B cell (primary cell): ENCODE measurements around the gene RETREG1. TPM values are rescaled to one million over a fixed set of nuclear protein-coding genes. Genes with fewer than 3 reads are reported as not detected.

Experiments
- ATAC-seq: fragments of 200-7000 bp; cut with Tn5 transposase; one replicate; pipeline ENCODE4 v1.10.0; 2021; ENCODE audit warnings: low read depth, mild to moderate bottlenecking, moderate number of reproducible peaks, moderate library complexity
- CTCF ChIA-PET: fragments of 350-600 bp; sonication (Branson Sonifier 250); formaldehyde crosslinking; loops from one replicate; lab custom pipeline; 2021; ENCODE audit warnings: antibody characterized with exemption, inconsistent platforms; lab: Charles Lee
- POLR2A ChIA-PET: fragments of 350-600 bp; sonication (Branson Sonifier 250); formaldehyde crosslinking; loops from one replicate; lab custom pipeline; 2021; ENCODE audit warnings: antibody characterized with exemption; lab: Charles Lee
- DNase-seq: peaks from one replicate; pipeline ENCODE4 v3.0.0; 2013
- H2AFZ ChIP-seq: 2 replicates; pipeline ENCODE4 v1.6.1; 2012; ENCODE audit warnings: mild to moderate bottlenecking, low read depth, low read length; ENCODE audit not compliant: insufficient read depth, poor library complexity, severe bottlenecking
- H3K27ac ChIP-seq, 2 donors: 1 replicate in 1 of 2; 2 replicates in 1 of 2; pipeline ENCODE4 v1.5.1; 2012 to 2013; ENCODE audit warnings: low read length in 2 of 2, mild to moderate bottlenecking in 2 of 2, moderate library complexity in 1 of 2
- H3K27me3 ChIP-seq, 4 experiments: fragments of 200-600 bp in 1 of 4; sonication (generic) in 1 of 4; replicated peaks in 1 of 4; 1 replicate in 2 of 4; 2 replicates in 2 of 4; pipeline versions ENCODE4 v1.6.1 to v1.7.0; 2013 to 2016; ENCODE audit warnings: low read length in 3 of 4, mild to moderate bottlenecking in 2 of 4, mixed read lengths in 1 of 4, moderate library complexity in 1 of 4; ENCODE audit not compliant: insufficient read depth in 4 of 4, control insufficient read depth in 3 of 4; ENCODE audit errors: control extremely low read depth in 1 of 4
- H3K36me3 ChIP-seq, 2 experiments: replicated peaks in 1 of 2; 1 replicate in 1 of 2; 2 replicates in 1 of 2; pipeline versions ENCODE4 v1.6.1 to v1.7.1; 2013; ENCODE audit warnings: low read length in 1 of 2; ENCODE audit not compliant: insufficient read depth in 2 of 2, control insufficient read depth in 1 of 2; ENCODE audit errors: control extremely low read depth in 1 of 2, extremely low read depth in 1 of 2
- H3K4me1 ChIP-seq, 2 donors: fragments of 200-600 bp in 1 of 2; sonication (generic) in 1 of 2; 1 replicate in 1 of 2; 2 replicates in 1 of 2; pipeline versions ENCODE4 v1.5.1 to v1.6.1; 2013 to 2017; ENCODE audit warnings: low read length in 2 of 2; ENCODE audit not compliant: control insufficient read depth in 2 of 2, insufficient read depth in 2 of 2
- H3K4me2 ChIP-seq: replicated peaks from 2 replicates; pipeline ENCODE3; 2012; ENCODE audit warnings: mild to moderate bottlenecking, low read depth, low read length; ENCODE audit not compliant: poor library complexity, severe bottlenecking
- H3K4me3 ChIP-seq, 5 experiments: fragments of 200-600 bp in 1 of 5; sonication (generic) in 1 of 5; 1 replicate in 3 of 5; 2 replicates in 2 of 5; pipeline versions ENCODE4 v1.5.1 to v1.7.0; 2011 to 2016; ENCODE audit warnings: low read length in 4 of 5, mild to moderate bottlenecking in 4 of 5, low read depth in 2 of 5, control low read depth in 1 of 5, moderate library complexity in 1 of 5; ENCODE audit not compliant: insufficient read depth in 1 of 5; ENCODE audit errors: control extremely low read depth in 1 of 5, extremely low read depth in 1 of 5
- H3K79me2 ChIP-seq: fragments of 200-600 bp; sonication (generic); one replicate; pipeline ENCODE4 v1.6.0; 2016; ENCODE audit warnings: low read length; ENCODE audit not compliant: control insufficient read depth, insufficient read depth
- H3K9ac ChIP-seq: fragments of 200-600 bp; sonication (generic); 2 replicates; pipeline ENCODE4 v1.6.1; 2017; ENCODE audit warnings: mild to moderate bottlenecking, low read length, moderate library complexity
- H3K9me3 ChIP-seq, 3 donors: one replicate each; pipeline versions ENCODE4 v1.6.1 to v1.7.1; 2013; ENCODE audit warnings: low read length in 2 of 3; ENCODE audit not compliant: control insufficient read depth in 2 of 3, insufficient read depth in 1 of 3; ENCODE audit errors: control extremely low read depth in 1 of 3
- H4K20me1 ChIP-seq: 2 replicates; pipeline ENCODE4 v1.6.0; 2012; ENCODE audit warnings: mild to moderate bottlenecking, low read length; ENCODE audit not compliant: insufficient read depth, control insufficient read depth, poor library complexity, severe bottlenecking
- H3K27ac Mint-ChIP-seq: one replicate; pipeline ENCODE4 v1.8.0; 2021; ENCODE audit warnings: mixed read lengths
- H3K27me3 Mint-ChIP-seq: one replicate; pipeline ENCODE4 v1.8.0; 2021; ENCODE audit warnings: mixed read lengths
- H3K4me1 Mint-ChIP-seq: one replicate; pipeline ENCODE4 v1.8.0; 2021; ENCODE audit warnings: mixed read lengths
- H3K4me3 Mint-ChIP-seq: one replicate; pipeline ENCODE4 v1.8.0; 2021; ENCODE audit warnings: mixed read lengths
- H3K9me3 Mint-ChIP-seq: one replicate; pipeline ENCODE4 v1.8.0; 2022; ENCODE audit warnings: mixed read lengths; ENCODE audit not compliant: insufficient read depth
- CTCF ChIP-seq: fragments of 200-600 bp; IDR thresholded peaks from one replicate; pipeline ENCODE4 v1.8.0; 2022; ENCODE audit warnings: antibody characterized with exemption, mild to moderate bottlenecking
- EZH2 ChIP-seq: IDR thresholded peaks from 2 replicates; pipeline ENCODE4 v1.6.1; 2012; ENCODE audit warnings: borderline replicate concordance, low read depth, mild to moderate bottlenecking, moderate library complexity, low read length; ENCODE audit not compliant: insufficient read depth, poor library complexity, severe bottlenecking
- WGBS: methylation state at CpG from one replicate; pipeline ENCODE4 v1.1.5; 2013; ENCODE audit warnings: missing lambda C conversion rate; ENCODE audit not compliant: insufficient coverage; 5-methylcytosine and 5-hydroxymethylcytosine counted together
- intact Hi-C: fragments of 100-400 bp; cut with micrococcal nuclease; formaldehyde crosslinking; loops from one replicate; pipeline ENCODE4 v1.10.0; 2022
- polyA plus RNA-seq: library from polyadenylated mRNA; depleted of rRNA; stranded (reverse); fragments of >200 nt; gene quantifications from 2 replicates; pipeline ENCODE4 v1.2.3, GENCODE V29; 2012
- total RNA-seq, 2 donors: library from RNA; stranded (reverse); fragments of 120-200 nt in 1 of 2; gene quantifications; 1 replicate in 1 of 2; 2 replicates in 1 of 2; pipeline versions ENCODE4 v1.2.3 to v1.2.4, GENCODE V29; 2013 to 2022

The RETREG1 gene
- total and polyA plus RNA-seq, 2 donors (not counting 1 experiment from before 2014, with no cell fraction given) = 5.1 to 12.9 TPM

- intact Hi-C loops = no loop called here
- Histone ChIP-seq H3K27ac (no peak overlapping the region), H4K20me1 (no peaks in the 10 kb centered on the region), H3K9me3 (no peaks in the 10 kb centered on the region), H2AFZ (no peak overlapping the region), H3K4me3 (no peak overlapping the region), H3K4me1 (no peaks in the 10 kb centered on the region), H3K9ac (no peak overlapping the region), H3K27me3 (no peaks in the 10 kb centered on the region), H3K36me3 (no peaks in the 10 kb centered on the region), H3K79me2 (no peaks in the 10 kb centered on the region), H3K4me2 (no peak overlapping the region)
- Mint-ChIP-seq H3K4me1 (no peaks in the 10 kb centered on the region), H3K27me3 (peaks cover 10% of the 10 kb centered on the region), H3K4me3 (no peak overlapping the region), H3K9me3 (no peaks in the 10 kb centered on the region), H3K27ac (no peak overlapping the region)
- WGBS = 76% methylated on average over 4 of the region's 4 CpGs
- CTCF ChIA-PET = no interaction called here
- no peak for DNase-seq
- TF ChIP-seq CTCF (no peak), EZH2 (no peak)
- no peak for ATAC-seq
- POLR2A ChIA-PET = no interaction called here
Observed at GRCh38 chr5:16520841-16521240, 96.0 kb downstream of the RETREG1 start.

- H3K27ac ChIP-seq = no peak overlapping the region
- H4K20me1 ChIP-seq = no peaks in the 10 kb centered on the region
- Mint-ChIP-seq H3K27me3 (peaks cover 10% of the 10 kb centered on the region), H3K27ac (no peak overlapping the region), H3K4me3 (no peak overlapping the region), H3K9me3 (no peaks in the 10 kb centered on the region), H3K4me1 (no peaks in the 10 kb centered on the region)
- TF ChIP-seq EZH2 (no peak), CTCF (no peak)
- no peaks in the 10 kb centered on the region for H3K36me3 ChIP-seq
- intact Hi-C loops = no loop called here
- 97% methylated on average over 4 of the region's 4 CpGs for WGBS
- H3K4me3 ChIP-seq = no peak overlapping the region
- H3K9ac ChIP-seq = no peak overlapping the region
- no peak overlapping the region for H2AFZ ChIP-seq
- H3K4me1 ChIP-seq = no peaks in the 10 kb centered on the region
- ChIA-PET CTCF (no interaction called here), POLR2A (no interaction called here)
- no peak overlapping the region for H3K4me2 ChIP-seq
- H3K79me2 ChIP-seq = no peaks in the 10 kb centered on the region
- DNase-seq = no peak
- no peak for ATAC-seq
- H3K9me3 ChIP-seq = no peaks in the 10 kb centered on the region
- no peaks in the 10 kb centered on the region for H3K27me3 ChIP-seq
Observed at GRCh38 chr5:16519435-16519834, 97.4 kb downstream of the RETREG1 start.
